Ovary (tissue), 9 donors: Measurements from ENCODE around the gene RNF225. TPM values are rescaled to one million over a fixed set of nuclear protein-coding genes. Genes with fewer than 3 reads are reported as not detected.

Experiments used
- DNase-seq, 5 donors: peaks; one replicate each; pipeline ENCODE4 v3.0.0-alpha.2; 2019 to 2020
- H3K27ac ChIP-seq, 2 donors: fragments of 200-600 bp; one replicate each; pipeline versions ENCODE4 v1.5.1 to v1.8.0; 2019 to 2022
- H3K27me3 ChIP-seq: fragments of 200-600 bp; one replicate; pipeline ENCODE4 v1.8.0; 2022
- H3K36me3 ChIP-seq: fragments of 200-600 bp; sonication (generic); one replicate; pipeline ENCODE4 v1.5.1; 2019
- H3K4me1 ChIP-seq: one replicate; pipeline ENCODE4 v1.8.1; 2013; ENCODE audit warnings: mild to moderate bottlenecking, moderate library complexity; ENCODE audit not compliant: insufficient read depth
- H3K4me3 ChIP-seq: fragments of 200-600 bp; sonication (generic); one replicate; pipeline ENCODE4 v1.5.1; 2017
- H3K9me3 ChIP-seq, 2 donors: fragments of 200-600 bp in 1 of 2; sonication (generic) in 1 of 2; one replicate each; pipeline versions ENCODE4 v1.5.1 to v1.8.1; 2013 to 2019; ENCODE audit warnings: mild to moderate bottlenecking in 1 of 2, moderate library complexity in 1 of 2
- EP300 ChIP-seq: sonication (generic); formaldehyde crosslinking; IDR thresholded peaks from one replicate; pipeline ENCODE4 v1.6.1; 2017; ENCODE audit warnings: antibody characterized with exemption
- POLR2A ChIP-seq: fragments of 450-650 bp; IDR thresholded peaks from one replicate; pipeline ENCODE4 v1.6.1; 2017; ENCODE audit warnings: antibody characterized with exemption, mild to moderate bottlenecking, moderate library complexity
- WGBS, 3 donors: extraction: QIAGEN DNeasy Blood & Tissue Kit in 1 of 3; methylation state at CpG; one replicate each; pipeline versions ENCODE4 v1.1.5 to v1.1.7; 2013 to 2017; 5-methylcytosine and 5-hydroxymethylcytosine counted together
- intact Hi-C, 4 donors: fragments of 100-400 bp; cut with DNase I; formaldehyde crosslinking; loops; one replicate each; pipeline versions ENCODE4 v1.11.0 to v1.15.1; 2022 to 2023
- polyA plus RNA-seq, 2 donors: library from polyadenylated mRNA; stranded (reverse); fragments of 200-250 nt in 1 of 2; fragments of 350-450 nt in 1 of 2; fragmentation: Illumina TruSeq in 1 of 2; extraction: RNeasy Lipid Tissue Mini Kit (QIAGEN cat#74804) in 1 of 2; gene quantifications; one replicate each; pipeline ENCODE4 v1.2.3, GENCODE V29; 2013 to 2014
- total RNA-seq, 7 donors: library from RNA; depleted of rRNA in 2 of 7; stranded (reverse); fragments of >200 nt in 2 of 7; fragmentation: NEBNext Ultra II Directional in 3 of 7; extraction: Animal tissue kit (Norgen Biotek cat#: 25700) in 3 of 7; gene quantifications; one replicate each; pipeline versions ENCODE4 v1.1.0 to v1.2.4, GENCODE V29; 2016 to 2023
- TF ChIP-seq, protein P1 (sequence below), 3 donors: fragments of 450-650 bp in 2 of 3; fragments of 200-600 bp in 1 of 3; IDR thresholded peaks; one replicate each; pipeline versions ENCODE4 v1.5.1 to v1.8.0; 2016 to 2022; ENCODE audit warnings: antibody characterized with exemption in 3 of 3, mild to moderate bottlenecking in 1 of 3
- donor health status: DM: no; HTN: no; CAD: no; lungs with moderate emphysema.
- donor health status: DM: no; HTN: no; CAD: no.
- donor health status: Bipolar disorder and iron deficiency.
- donor health status: DM: yes; HTN: yes; CAD: no.
- donor health status: DM: no; HTN: no; CAD: no.
- donor health status: DM: yes; HTN: yes; CAD: no.

Gene RNF225
- total and polyA plus RNA-seq, 9 donors = not detected

- TF ChIP-seq, protein P1, sequence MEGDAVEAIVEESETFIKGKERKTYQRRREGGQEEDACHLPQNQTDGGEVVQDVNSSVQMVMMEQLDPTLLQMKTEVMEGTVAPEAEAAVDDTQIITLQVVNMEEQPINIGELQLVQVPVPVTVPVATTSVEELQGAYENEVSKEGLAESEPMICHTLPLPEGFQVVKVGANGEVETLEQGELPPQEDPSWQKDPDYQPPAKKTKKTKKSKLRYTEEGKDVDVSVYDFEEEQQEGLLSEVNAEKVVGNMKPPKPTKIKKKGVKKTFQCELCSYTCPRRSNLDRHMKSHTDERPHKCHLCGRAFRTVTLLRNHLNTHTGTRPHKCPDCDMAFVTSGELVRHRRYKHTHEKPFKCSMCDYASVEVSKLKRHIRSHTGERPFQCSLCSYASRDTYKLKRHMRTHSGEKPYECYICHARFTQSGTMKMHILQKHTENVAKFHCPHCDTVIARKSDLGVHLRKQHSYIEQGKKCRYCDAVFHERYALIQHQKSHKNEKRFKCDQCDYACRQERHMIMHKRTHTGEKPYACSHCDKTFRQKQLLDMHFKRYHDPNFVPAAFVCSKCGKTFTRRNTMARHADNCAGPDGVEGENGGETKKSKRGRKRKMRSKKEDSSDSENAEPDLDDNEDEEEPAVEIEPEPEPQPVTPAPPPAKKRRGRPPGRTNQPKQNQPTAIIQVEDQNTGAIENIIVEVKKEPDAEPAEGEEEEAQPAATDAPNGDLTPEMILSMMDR (IDR thresholded peaks at IDR 0.05) = no peak
- TF ChIP-seq POLR2A (no peak), EP300 (no peak)
- DNase-seq = peak in 2 of 5 donors; percentile 20 to 34
- H3K27me3 ChIP-seq = no peaks in the 10 kb centered on the region
- no peaks in the 10 kb centered on the region for H3K4me1 ChIP-seq
- H3K9me3 ChIP-seq = no peaks in the 10 kb centered on the region
- H3K27ac ChIP-seq = no peak overlapping the region
- 16 to 35% (median 25%) methylated on average over 67 to 84 of the region's 84 CpGs for WGBS, 3 donors
- no peaks in the 10 kb centered on the region for H3K36me3 ChIP-seq
- intact Hi-C loops = no loop called here
- H3K4me3 ChIP-seq = no peak overlapping the region
These were observed 45.2 kb upstream of the RNF225 start for GRCh38 chr19:58350001-58350861.

DNA sequence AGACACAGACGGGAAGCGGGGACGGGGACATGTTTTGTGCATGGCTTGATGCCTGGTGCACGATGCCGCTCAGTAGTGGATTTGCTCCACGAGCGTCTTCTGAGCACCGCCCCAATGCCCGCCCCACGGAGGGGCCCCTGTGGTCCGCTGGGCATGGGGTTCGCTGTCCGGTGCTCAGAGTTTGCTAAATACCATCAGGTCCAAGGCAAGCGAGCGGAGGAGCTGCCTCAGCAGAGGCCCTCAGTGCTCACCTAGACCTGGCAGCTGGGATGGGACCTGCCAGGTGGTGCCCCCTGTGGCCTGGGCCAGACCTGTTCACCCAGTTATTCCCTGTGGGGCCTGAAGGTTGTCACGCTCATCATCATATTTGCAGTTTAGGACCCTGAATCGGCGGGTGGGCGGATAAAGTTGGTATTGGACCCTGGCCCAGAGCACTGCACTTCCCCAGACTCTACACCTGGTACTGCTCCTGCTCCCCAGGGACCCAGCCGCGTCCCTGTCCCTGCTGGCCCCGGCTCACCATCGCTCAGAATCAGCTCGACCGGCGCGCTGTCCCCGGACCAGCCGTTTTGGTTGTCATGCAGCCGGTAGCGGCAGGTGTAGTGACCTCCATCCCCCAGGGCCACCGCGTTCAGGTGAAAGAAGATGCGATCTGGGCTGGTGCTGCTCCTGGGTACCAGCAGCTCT, 44.4 kb upstream of the RNF225 start:
- intact Hi-C loops = no loop called here
- Histone ChIP-seq H3K36me3 (no peaks in the 10 kb centered on the region), H3K27ac (no peak overlapping the region), H3K9me3 (no peaks in the 10 kb centered on the region), H3K4me1 (no peaks in the 10 kb centered on the region), H3K4me3 (no peak overlapping the region), H3K27me3 (no peaks in the 10 kb centered on the region)
- DNase-seq = no peak
- 65 to 76% (median 71%) methylated on average over 34 of the region's 34 CpGs for WGBS, 3 donors
- TF ChIP-seq, protein P1 (IDR thresholded peaks at IDR 0.05) = no peak
- TF ChIP-seq POLR2A = no peak
- TF ChIP-seq EP300 = no peak

GRCh38 chr19:58351558-58351878, 43.9 kb upstream of the RNF225 start:
- H3K27me3 ChIP-seq = no peaks in the 10 kb centered on the region
- DNase-seq = no peak
- no peaks in the 10 kb centered on the region for H3K9me3 ChIP-seq
- H3K36me3 ChIP-seq = no peaks in the 10 kb centered on the region
- 85 to 94% (median 88%) methylated on average over 9 of the region's 9 CpGs for WGBS, 3 donors
- H3K4me3 ChIP-seq = no peak overlapping the region
- H3K4me1 ChIP-seq = no peaks in the 10 kb centered on the region
- no peak for TF ChIP-seq POLR2A
- TF ChIP-seq EP300 = no peak
- intact Hi-C loops = no loop called here
- no peak overlapping the region for H3K27ac ChIP-seq

DNA sequence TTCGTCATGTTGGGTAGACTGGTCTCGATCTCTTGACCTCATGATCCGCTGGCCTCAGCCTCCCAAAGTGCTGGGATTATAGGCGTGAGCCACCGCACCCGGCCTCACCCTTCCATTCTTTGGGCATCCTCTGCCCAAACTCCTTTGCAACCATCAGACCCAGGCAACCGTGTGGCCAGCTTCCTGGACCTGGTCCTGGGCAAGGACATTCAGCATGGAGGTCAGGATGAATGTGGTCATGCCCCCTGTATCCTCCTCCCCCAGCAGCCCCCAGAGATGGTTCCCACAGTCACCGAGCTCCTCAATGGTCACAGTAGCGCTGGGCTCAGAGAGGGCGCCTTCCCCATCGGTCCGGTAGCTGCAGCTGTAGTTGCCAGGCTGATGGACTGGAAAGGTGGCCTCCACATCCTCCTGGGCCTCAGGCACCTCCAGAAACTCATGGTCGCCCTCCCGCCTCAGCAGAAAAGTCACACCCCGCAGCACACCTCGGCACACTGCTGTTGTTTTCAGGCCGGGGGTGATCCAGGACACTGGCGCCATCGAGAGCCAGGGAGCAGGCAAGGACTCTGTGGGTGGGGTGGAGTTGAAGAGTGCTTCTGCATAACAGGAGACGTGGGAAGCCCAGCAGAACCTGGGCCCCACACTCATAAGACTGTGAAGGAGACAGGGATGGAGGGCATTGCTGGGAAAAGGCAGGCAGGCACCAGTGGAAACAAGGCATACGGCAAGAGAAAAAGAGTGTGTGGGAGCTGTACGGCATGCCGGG, 43.3 kb upstream of the RNF225 start:
- H3K27me3 ChIP-seq = no peaks in the 10 kb centered on the region
- no peak for DNase-seq
- H3K9me3 ChIP-seq = no peaks in the 10 kb centered on the region
- TF ChIP-seq POLR2A (no peak), EP300 (no peak)
- TF ChIP-seq, protein P1 (IDR thresholded peaks at IDR 0.05) = no peak
- no peaks in the 10 kb centered on the region for H3K4me1 ChIP-seq
- no peak overlapping the region for H3K27ac ChIP-seq
- 74 to 86% (median 81%) methylated on average over 22 to 23 of the region's 23 CpGs for WGBS, 3 donors
- no peak overlapping the region for H3K4me3 ChIP-seq
- intact Hi-C loops = no loop called here
- no peaks in the 10 kb centered on the region for H3K36me3 ChIP-seq
